ENCODE data around the gene UBA6.

DNA sequence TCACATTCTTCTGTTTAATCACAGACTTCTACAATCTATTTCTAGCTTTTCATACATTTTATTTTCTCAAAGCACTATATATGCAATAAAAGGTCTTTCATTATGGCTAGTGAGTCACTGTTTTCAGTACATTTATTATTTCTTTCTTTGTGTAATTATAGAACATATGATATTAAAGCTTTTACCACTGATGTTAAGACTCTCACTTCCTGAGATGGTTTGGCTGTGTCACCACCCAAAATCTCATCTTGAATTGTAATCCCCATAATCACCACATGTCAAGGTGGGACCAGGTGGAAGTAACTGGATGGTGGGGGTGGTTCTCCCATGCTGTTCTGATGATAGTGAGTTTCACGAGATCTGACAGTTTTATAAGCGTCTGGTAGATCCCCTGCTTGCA is 41.9 kb downstream of the UBA6 start:
- TF ChIP-seq, protein P1, sequence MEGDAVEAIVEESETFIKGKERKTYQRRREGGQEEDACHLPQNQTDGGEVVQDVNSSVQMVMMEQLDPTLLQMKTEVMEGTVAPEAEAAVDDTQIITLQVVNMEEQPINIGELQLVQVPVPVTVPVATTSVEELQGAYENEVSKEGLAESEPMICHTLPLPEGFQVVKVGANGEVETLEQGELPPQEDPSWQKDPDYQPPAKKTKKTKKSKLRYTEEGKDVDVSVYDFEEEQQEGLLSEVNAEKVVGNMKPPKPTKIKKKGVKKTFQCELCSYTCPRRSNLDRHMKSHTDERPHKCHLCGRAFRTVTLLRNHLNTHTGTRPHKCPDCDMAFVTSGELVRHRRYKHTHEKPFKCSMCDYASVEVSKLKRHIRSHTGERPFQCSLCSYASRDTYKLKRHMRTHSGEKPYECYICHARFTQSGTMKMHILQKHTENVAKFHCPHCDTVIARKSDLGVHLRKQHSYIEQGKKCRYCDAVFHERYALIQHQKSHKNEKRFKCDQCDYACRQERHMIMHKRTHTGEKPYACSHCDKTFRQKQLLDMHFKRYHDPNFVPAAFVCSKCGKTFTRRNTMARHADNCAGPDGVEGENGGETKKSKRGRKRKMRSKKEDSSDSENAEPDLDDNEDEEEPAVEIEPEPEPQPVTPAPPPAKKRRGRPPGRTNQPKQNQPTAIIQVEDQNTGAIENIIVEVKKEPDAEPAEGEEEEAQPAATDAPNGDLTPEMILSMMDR (conservative IDR thresholded peaks at IDR 0.05 in 1 of 2, IDR thresholded peaks at IDR 0.05 in 1 of 2; ENCODE audit: extremely low read depth in 1 of 2, insufficient read depth in 1 of 2, low read depth in 1 of 2, low read length in 2 of 2): no peak
- TF ChIP-seq EZH2 (IDR thresholded peaks at IDR 0.05; ENCODE audit: borderline replicate concordance, low read length): no peak

Data from mammary epithelial cell (primary cell).